ENCODE results near the gene PRICKLE1. TPM values are rescaled to one million over a fixed set of nuclear protein-coding genes. Genes with fewer than 3 reads are reported as not detected.

Gene PRICKLE1
- total RNA-seq, 1 experiment from 2014 or later = 20.1 TPM

DNA sequence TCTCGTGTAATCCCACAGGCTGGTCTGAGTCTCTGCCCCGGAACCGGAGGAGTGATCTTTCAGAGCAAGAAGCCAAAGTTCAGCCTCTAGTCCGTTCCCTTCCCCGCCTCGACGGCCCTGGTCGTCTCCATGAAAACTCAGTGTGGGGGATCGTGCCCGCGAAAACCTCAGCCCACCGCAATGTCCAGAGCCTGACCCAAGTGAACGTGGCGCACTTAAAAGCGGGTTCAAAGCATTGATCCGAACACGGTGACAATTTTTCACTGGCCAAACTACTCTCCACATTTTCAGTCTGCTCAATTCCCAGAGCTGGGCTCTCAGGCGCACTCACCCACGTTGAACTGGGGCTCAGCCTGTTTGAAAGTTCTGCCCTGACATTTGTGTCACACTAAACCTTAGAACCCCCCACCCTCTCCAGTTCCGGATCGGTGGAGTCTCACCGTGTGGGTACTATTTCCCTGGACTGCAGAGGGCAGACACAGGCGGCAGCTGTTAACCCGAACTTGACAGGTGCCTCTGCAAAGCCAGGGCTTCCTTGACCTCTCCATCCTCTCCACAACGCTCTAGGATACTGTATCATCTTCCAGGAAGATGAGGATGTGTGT lies 886 bp upstream of the PRICKLE1 start:
- in situ Hi-C loops (cut with HindIII; ENCODE audit: low pct_unique_long_range_greater_than_20kb, low sequenced_read_pairs) (no loop called here), intact Hi-C loops (cut with micrococcal nuclease; ENCODE audit: unreplicated experiment) (loop anchor here (10.0 kb wide), 1 partner anchor 204 kb away; no protein-coding TSS in a partner anchor)
- Histone ChIP-seq H3K4me3 (ENCODE audit: low read depth in 2 of 2, low read length in 2 of 2) (peak overlapping the region; percentile 63 to 67), H3K36me3 (ENCODE audit: control insufficient read depth, insufficient read depth, low read length) (no peaks in the 10 kb centered on the region), H3K27ac (ENCODE audit: low read length) (peak overlapping the region; percentile 77), H3K9me3 (ENCODE audit: control insufficient read depth, insufficient read depth, low read depth, low read length) (no peaks in the 10 kb centered on the region), H3K27me3 (ENCODE audit: control insufficient read depth, insufficient read depth, low read length) (peaks cover 15% of the 10 kb centered on the region), H3K4me1 (ENCODE audit: control insufficient read depth, insufficient read depth, low read length) (peaks cover 14% of the 10 kb centered on the region)
- ATAC-seq (peak; percentile 50), DNase-seq (ENCODE audit: low read depth, low spot score) (no peak)
- BruUV-seq (replicated peaks) = TSS peak; percentile 94
- CTCF ChIA-PET = interaction anchor here (1.4 kb wide), 1 partner anchor 200 kb away, joined by 3 read pairs; no protein-coding TSS in a partner anchor
- TF ChIP-seq, protein P1, sequence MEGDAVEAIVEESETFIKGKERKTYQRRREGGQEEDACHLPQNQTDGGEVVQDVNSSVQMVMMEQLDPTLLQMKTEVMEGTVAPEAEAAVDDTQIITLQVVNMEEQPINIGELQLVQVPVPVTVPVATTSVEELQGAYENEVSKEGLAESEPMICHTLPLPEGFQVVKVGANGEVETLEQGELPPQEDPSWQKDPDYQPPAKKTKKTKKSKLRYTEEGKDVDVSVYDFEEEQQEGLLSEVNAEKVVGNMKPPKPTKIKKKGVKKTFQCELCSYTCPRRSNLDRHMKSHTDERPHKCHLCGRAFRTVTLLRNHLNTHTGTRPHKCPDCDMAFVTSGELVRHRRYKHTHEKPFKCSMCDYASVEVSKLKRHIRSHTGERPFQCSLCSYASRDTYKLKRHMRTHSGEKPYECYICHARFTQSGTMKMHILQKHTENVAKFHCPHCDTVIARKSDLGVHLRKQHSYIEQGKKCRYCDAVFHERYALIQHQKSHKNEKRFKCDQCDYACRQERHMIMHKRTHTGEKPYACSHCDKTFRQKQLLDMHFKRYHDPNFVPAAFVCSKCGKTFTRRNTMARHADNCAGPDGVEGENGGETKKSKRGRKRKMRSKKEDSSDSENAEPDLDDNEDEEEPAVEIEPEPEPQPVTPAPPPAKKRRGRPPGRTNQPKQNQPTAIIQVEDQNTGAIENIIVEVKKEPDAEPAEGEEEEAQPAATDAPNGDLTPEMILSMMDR (IDR thresholded peaks at IDR 0.05) = peak; percentile 27; the same call in 1 of the 2 replicates
- TF ChIP-seq SIN3A (IDR thresholded peaks at IDR 0.05; ENCODE audit: borderline replicate concordance, insufficient read depth, low read depth, low read length) = no peak
- POLR2A ChIA-PET = interaction anchor here (1.2 kb wide), 1 partner anchor 18 kb away, joined by 15 read pairs; no protein-coding TSS in a partner anchor

DNA sequence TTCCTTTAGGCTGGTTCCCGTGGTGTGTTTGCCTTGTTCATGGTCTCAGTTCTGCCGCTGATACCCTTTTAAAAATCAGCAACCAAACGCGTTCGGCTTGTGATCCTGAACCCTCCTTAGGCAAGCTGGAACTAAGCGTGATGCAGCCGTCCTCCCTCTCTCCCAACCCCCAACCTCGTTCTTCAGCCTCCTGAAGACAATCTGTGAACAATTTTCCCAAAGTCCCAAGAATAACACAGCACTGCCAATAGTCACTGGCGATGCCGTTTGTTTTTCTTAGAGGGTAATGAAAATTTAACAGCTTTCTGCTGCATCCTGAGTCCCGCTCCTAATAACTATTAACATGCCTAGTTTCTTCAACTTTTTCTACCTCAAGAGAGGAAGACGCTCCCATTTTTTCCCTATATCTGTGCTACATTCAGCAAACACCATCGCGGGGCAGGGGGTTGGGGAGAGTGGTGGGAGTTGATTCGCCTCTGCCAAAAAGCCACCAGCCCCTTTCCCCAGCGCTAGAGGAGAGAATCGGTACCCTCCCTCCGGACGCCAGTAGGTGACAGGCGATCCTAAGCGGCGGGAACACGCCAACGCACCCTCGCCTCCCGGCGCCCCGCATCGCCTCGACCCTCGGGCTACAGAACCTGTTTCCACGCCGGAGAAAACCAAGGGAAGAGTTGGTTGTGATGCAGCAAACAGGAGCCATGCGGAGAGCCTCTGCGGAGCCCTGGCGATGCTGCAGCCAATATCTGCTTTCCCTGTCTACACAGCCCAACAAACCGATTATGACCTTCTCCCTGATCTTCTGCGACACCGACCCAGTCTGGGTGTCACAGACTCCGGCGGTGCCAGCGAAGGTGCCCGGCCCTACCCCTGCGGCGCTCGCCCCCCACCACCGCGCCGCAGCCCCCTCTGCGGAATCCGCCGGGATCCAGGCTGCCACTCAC lies 752 bp downstream of the PRICKLE1 start:
- ATAC-seq = peak; percentile 68
- Histone ChIP-seq H3K27me3 (ENCODE audit: control insufficient read depth, insufficient read depth, low read length) (peaks cover 15% of the 10 kb centered on the region), H3K27ac (ENCODE audit: low read length) (peak overlapping the region; percentile 51), H3K4me3 (ENCODE audit: low read depth in 2 of 2, low read length in 2 of 2) (peak overlapping the region; percentile 64 to 67), H3K36me3 (ENCODE audit: control insufficient read depth, insufficient read depth, low read length) (no peaks in the 10 kb centered on the region), H3K4me1 (ENCODE audit: control insufficient read depth, insufficient read depth, low read length) (peaks cover 19% of the 10 kb centered on the region), H3K9me3 (ENCODE audit: control insufficient read depth, insufficient read depth, low read depth, low read length) (no peaks in the 10 kb centered on the region)
- in situ Hi-C loops (cut with HindIII; ENCODE audit: low pct_unique_long_range_greater_than_20kb, low sequenced_read_pairs) (no loop called here), intact Hi-C loops (cut with micrococcal nuclease; ENCODE audit: unreplicated experiment) (loop anchor here (5.0 kb wide), 1 partner anchor 694 kb away; no protein-coding TSS in a partner anchor)
- no TSS peak for BruUV-seq (replicated peaks)
- no peak for DNase-seq (ENCODE audit: low read depth, low spot score)
- TF ChIP-seq SIN3A (IDR thresholded peaks at IDR 0.05; ENCODE audit: borderline replicate concordance, insufficient read depth, low read depth, low read length) = no peak
- TF ChIP-seq, protein P1 (IDR thresholded peaks at IDR 0.05) = peak; percentile 76
- ChIA-PET CTCF (interaction anchor here (0.7 kb wide), 1 partner anchor 697 kb away, joined by 5 read pairs; no protein-coding TSS in a partner anchor), POLR2A (interaction anchor here (0.7 kb wide), 1 partner anchor 104 kb away, joined by 9 read pairs; no protein-coding TSS in a partner anchor)
